ENCODE results near the gene LYPD6B.

DNA sequence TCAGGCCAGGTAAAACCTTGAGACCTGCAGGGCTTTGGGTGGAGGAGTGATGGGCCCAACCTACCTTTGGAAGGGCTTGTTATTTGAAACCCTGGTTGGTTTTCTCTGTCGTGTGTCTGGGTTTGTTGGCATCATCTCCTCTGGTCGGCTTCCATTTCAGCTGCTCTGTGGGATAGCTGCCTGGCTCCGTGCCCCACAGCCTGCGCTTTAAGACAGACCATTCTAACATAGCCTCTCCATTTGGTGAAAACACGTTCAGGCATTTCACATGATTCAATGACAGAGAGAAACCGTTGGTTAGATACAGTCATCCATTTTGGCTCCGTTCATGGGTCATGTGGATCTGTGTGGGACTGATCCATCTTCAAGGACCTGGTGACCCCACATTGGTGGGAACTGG, 37.0 kb upstream of the LYPD6B start:
- TF ChIP-seq EP300 (IDR thresholded peaks at IDR 0.05; ENCODE audit: borderline replicate concordance in 1 of 2, low read depth in 1 of 2, low read length in 1 of 2), result no peak
- no peak for TF ChIP-seq CTCF (IDR thresholded peaks at IDR 0.05)
- no peak for TF ChIP-seq MXI1 (IDR thresholded peaks at IDR 0.05; ENCODE audit: low read depth, low read length)
- TF ChIP-seq FOXM1 (IDR thresholded peaks at IDR 0.05; ENCODE audit: low read depth), result no peak
- no peak for TF ChIP-seq CHD2 (IDR thresholded peaks at IDR 0.05; ENCODE audit: low read length, partially characterized antibody)
- no peak for TF ChIP-seq POLR2AphosphoS5 (IDR thresholded peaks at IDR 0.05; ENCODE audit: low read depth, low read length)
- TF ChIP-seq TAF1 (IDR thresholded peaks at IDR 0.05; ENCODE audit: borderline replicate concordance, low read depth, low read length), result no peak
- no peak for TF ChIP-seq YY1 (IDR thresholded peaks at IDR 0.05; ENCODE audit: low read depth)
- TF ChIP-seq USF1 (IDR thresholded peaks at IDR 0.05; ENCODE audit: borderline replicate concordance, low read depth), result no peak
- TF ChIP-seq TEAD4 (IDR thresholded peaks at IDR 0.05; ENCODE audit: borderline replicate concordance, insufficient read depth), result no peak
- TF ChIP-seq, protein P1, sequence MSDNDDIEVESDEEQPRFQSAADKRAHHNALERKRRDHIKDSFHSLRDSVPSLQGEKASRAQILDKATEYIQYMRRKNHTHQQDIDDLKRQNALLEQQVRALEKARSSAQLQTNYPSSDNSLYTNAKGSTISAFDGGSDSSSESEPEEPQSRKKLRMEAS (IDR thresholded peaks at IDR 0.05; ENCODE audit: low read depth), result no peak

Measured in SK-N-SH (cell line).